HEK293 (cell line): ENCODE data around the gene ACYP1.

Source experiments
- CTCF ChIP-seq: fragments of 450-650 bp; formaldehyde crosslinking; IDR thresholded peaks from 2 replicates; pipeline ENCODE4 v1.5.1; 2016; ENCODE audit warnings: missing biosample characterization, missing genetic modification characterization
- GLIS2 ChIP-seq: fragments of 450-650 bp; formaldehyde crosslinking; IDR thresholded peaks from 2 replicates; pipeline ENCODE4 v1.5.1; 2016; ENCODE audit warnings: missing biosample characterization, missing genetic modification characterization
- KLF16 ChIP-seq: fragments of 450-650 bp; formaldehyde crosslinking; IDR thresholded peaks from 2 replicates; pipeline ENCODE4 v1.5.1; 2017; ENCODE audit warnings: missing biosample characterization, missing genetic modification characterization
- YY1 ChIP-seq: fragments of 450-650 bp; formaldehyde crosslinking; IDR thresholded peaks from 2 replicates; pipeline ENCODE4 v1.5.1; 2018; ENCODE audit warnings: missing biosample characterization, missing genetic modification characterization
- ZFP3 ChIP-seq: fragments of 450-650 bp; formaldehyde crosslinking; IDR thresholded peaks from 2 replicates; pipeline ENCODE4 v1.5.1; 2016; ENCODE audit warnings: low read depth, missing biosample characterization, missing genetic modification characterization
- ZNF514 ChIP-seq: fragments of 450-650 bp; formaldehyde crosslinking; IDR thresholded peaks from 2 replicates; pipeline ENCODE4 v1.5.1; 2016; ENCODE audit warnings: missing biosample characterization, missing genetic modification characterization
- ZNF560 ChIP-seq: fragments of 450-650 bp; formaldehyde crosslinking; IDR thresholded peaks from 2 replicates; pipeline ENCODE4 v1.5.1; 2017; ENCODE audit warnings: missing biosample characterization, missing genetic modification characterization, borderline replicate concordance
- ZNF777 ChIP-seq: fragments of 450-650 bp; formaldehyde crosslinking; IDR thresholded peaks from 2 replicates; pipeline ENCODE4 v1.5.1; 2017; ENCODE audit warnings: missing biosample characterization, missing genetic modification characterization, borderline replicate concordance
- ZNF837 ChIP-seq: fragments of 450-650 bp; formaldehyde crosslinking; IDR thresholded peaks from 2 replicates; pipeline ENCODE4 v1.5.1; 2016; ENCODE audit warnings: missing biosample characterization, missing genetic modification characterization

- TF ChIP-seq ZNF777, result no peak
- TF ChIP-seq ZNF837, result no peak
- TF ChIP-seq ZNF560 (tag by site-specific recombination), result no peak
- no peak for TF ChIP-seq YY1 (tag by site-specific recombination)
- no peak for TF ChIP-seq CTCF (tag by site-specific recombination)
- TF ChIP-seq KLF16 (tag by site-specific recombination), result no peak
- no peak for TF ChIP-seq ZNF514 (tag by site-specific recombination)
- no peak for TF ChIP-seq ZFP3
- TF ChIP-seq GLIS2 (tag by site-specific recombination), result no peak
Observed at GRCh38 chr14:75070383-75070782, 6.6 kb upstream of the ACYP1 start.
